CD4-positive, alpha-beta T cell treated with Interleukin-10 for 1 hour (primary cell): ENCODE data around the gene SSTR4.

Experiments
- DNase-seq: peaks from one replicate; pipeline ENCODE4 v3.0.0-alpha.2; 2020

The SSTR4 gene

GRCh38 chr20:23046431-23046830 lies 11.3 kb downstream of the SSTR4 start:
- no peak for DNase-seq

DNA sequence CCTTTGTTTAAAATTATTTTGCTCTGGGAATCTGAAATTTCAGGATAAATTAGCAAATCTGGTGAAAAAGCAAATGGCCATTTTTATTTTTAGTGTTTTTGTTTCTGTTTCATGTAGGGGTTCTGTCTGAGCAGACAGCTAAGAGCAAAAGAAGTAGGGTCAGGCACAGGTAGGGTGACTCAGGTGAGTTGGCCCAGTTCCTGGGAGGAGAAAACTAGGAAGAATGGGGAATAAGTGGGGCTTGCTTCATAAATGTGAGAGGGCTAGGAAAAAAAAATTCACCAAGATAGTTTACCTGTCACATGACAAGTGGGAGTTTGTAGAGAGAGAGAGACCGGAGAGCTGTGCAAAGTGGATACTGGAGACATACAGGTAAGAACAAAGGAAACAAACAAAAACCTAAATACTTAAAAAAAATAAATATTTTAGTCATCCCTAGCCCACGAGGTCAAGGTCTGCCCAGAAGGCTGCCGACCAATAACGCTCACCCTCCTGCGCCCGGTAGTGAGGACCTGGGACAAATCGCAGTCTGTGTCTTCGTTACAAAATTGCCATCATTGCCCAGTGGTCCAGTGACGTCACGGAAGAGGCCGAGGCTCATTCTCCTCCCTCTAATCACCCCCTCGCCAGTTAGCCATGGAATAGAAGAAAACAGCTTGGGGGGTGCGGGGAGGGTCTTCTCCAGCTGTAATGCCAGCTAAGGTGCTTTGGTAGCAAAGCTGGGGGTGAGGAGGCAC lies 12.1 kb downstream of the SSTR4 start:
- DNase-seq, result no peak

GRCh38 chr20:23047738-23048214 lies 12.7 kb downstream of the SSTR4 start:
- no peak for DNase-seq

DNA sequence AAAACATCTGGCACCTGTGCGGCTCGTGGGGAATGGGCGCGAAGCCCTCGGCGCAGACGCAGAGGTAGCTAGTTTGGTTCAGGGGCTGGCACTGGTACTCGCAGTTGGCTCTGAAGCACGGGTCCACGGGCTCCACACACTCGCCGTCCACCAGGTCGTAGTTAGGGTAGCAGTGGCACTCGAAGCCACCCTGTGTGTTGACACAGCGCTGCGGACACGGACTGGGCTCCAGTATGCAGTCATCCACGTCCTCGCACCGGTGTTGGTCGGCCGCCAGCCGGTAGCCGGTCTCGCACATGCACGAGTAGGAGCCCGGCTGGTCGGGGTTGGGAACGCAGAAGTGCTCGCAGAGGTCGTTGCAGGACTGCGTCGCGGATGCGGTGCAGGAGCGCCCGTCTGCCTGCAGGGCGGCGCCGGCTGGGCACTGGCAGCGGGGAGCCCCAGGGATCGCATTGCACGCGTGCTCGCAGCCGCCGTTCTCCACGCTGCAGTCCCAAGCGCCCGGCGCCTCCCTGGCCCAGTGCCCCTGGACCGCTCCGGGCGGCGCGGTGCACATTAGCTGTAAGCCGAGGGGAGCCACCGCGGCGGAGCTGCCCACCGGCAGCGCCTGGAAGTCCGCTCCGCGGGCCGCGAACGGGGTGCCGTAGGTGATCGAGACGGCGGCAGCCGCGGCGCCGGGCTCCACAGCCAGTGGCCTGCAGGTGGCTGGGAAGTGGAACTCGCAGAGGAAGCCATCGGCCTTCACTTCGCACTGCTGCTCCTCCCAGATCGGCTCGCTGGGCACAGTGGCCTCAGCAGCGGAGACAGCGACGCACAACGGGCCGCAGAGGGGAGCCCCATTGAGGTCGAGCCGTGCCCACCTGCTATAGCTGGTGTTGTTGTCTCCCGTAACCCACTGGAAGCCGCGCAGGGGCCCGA lies 13.4 kb downstream of the SSTR4 start:
- DNase-seq, result peak; percentile 12

GRCh38 chr20:23049201-23050075 lies 14.3 kb downstream of the SSTR4 start, which contains the start of gene THBD:
TSS of gene THBD (minus strand) at chr20:23049672. CDS start at chr20:23049504, 168 bp downstream.
- no peak for DNase-seq

- DNase-seq, result no peak
Observed at GRCh38 chr20:23050076-23050838, 15.1 kb downstream of the SSTR4 start.

- DNase-seq, result peak; percentile 27
Observed at GRCh38 chr20:23050847-23051627, 15.9 kb downstream of the SSTR4 start.

GRCh38 chr20:23052904-23053303 lies 17.8 kb downstream of the SSTR4 start:
- DNase-seq, result no peak

DNA sequence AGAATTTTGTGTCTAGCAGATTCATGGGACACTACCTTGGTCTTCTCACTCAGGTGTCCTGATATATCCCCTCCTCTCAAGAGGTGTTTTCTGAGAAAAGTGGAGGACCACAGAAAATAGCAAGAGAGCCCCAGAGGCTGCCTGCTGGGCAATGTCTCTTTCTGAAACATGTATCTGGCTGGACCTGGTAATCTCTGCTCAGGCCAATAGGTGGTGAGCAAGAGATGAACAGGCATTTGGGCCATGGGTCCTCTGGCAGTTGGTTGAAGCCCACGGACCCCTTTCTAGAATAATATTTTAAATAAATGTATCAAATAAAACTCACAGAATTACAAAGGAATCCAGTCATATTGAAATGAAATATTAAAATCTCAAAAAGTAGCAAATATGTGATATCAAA lies 23.1 kb downstream of the SSTR4 start:
- DNase-seq, result no peak

- DNase-seq, result no peak
Observed at GRCh38 chr20:23059001-23059400, 23.9 kb downstream of the SSTR4 start.

DNA sequence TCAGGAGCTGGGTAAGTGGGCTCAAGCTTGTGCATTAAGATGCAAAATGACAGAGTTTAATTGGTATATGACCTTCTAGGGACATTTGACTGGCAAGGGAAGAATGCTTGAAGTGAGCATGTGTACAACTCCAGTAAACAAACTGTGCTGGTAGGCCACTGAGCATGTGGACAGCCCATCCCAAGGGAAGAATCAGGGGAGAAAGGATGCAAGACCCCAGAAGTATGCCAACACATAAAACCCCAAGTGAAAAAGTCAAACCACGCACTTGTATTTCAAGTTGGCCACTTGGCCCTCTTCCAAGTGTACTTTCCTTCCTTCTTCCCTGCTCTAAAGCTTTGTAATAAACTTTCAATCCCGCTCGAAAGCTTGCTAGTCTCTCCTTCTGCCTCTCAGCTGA lies 24.7 kb downstream of the SSTR4 start:
- no peak for DNase-seq

- no peak for DNase-seq
Observed at GRCh38 chr20:23060629-23061028, 25.5 kb downstream of the SSTR4 start.

GRCh38 chr20:23061262-23061661 lies 26.1 kb downstream of the SSTR4 start:
- DNase-seq, result no peak

DNA sequence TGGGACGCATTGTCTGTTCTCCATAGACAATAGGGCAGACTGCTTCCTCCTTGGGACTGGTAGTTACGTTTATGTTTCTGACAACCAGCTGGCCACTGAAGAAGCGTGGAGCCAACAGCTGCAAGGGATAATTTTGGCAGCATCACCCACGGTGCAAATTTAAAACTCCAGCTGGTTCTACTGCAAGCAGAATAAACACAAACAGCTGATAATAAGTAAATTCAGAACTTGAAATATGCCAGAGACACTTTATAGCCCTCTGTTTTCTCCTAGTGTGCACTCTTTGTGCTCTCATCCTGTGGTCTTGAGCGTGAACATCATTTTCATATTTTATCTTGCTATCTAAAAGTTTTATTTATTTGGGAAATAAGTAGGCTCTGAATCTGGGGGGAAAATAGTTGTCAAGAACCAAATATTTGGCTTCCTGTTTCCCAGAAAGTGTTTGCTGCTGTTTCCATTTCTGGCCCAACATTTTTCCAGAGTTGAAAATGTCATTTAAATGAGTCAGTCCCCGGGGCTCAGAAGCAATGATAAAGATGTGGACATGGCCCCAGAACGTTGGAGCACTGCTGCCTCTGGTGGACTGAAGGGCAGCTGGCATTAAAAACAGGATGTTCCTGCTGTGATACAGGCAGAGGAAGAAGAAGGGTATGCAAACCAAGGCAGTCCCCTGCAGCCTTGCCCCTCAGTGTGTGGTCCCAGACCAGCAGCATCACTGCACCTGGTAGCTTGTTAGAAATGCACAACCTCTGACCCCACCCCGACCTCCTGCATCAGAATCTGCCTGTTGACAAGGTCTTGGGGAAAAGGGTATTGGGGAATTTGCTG lies 26.8 kb downstream of the SSTR4 start:
- no peak for DNase-seq

DNA sequence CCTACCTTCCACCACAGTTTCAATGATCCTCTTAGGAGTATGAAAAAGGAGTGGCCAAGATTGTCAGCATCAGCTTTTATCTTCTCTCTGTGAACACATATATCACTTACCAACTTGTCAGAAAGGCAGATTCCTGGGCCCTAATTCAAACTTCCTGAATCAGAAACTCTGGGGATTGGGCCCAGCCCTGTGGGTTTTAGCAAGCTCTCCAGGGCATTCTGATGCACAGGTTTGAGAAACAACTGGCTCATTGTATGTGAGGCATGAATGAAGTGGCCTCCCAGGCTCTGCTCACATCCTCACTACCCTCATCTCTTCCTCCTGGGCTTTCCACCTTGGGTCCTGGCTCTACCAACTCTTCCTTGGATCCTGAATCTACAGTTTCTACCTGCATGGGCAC lies 27.5 kb downstream of the SSTR4 start:
- DNase-seq, result no peak

- DNase-seq, result no peak
Observed at GRCh38 chr20:23063168-23063567, 28.1 kb downstream of the SSTR4 start.

GRCh38 chr20:23063581-23063980 lies 28.5 kb downstream of the SSTR4 start:
- no peak for DNase-seq

DNA sequence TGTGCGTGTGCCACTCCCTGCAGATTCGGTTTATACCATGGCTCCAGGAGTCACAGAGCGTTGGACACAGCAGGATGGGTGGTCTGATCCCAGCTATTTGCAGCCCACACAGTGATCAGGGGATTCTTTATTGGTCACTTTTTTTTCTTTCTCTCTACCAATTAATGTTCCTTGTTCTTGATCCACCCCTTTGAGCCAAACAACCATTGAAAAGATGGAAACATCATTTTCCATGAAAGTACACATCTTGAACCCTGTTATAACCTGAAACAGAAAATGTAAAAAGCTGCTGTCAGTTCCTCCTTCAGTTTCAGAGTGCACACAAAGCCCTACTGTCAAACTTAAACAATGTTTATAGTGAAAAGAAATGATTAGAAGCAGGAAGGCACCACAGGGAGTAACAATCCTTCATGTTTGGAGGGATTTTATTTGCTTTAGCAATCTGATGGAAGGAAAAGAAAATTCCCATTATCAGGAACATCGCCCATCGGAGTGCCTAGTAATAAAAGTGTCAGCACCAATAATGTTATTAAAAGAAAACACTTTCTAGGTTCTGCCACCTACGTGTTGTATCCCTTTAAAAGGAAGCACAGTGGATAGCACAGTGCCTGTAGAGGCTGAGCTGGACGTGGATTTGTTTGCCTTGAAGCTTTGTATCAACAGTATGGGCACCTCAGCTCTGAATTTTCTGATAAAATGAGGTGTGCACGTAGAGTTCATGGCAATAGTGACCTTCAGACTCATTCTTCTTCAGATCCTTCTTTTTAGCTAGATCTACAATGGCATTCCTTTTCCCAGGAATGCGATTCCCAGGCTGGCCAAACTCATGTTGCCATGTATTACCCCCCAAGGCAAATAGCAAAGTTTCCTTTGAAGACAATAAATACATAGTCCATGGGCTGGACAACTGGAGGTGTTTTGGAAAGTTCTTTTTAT lies 30.4 kb downstream of the SSTR4 start:
- no peak for DNase-seq

DNA sequence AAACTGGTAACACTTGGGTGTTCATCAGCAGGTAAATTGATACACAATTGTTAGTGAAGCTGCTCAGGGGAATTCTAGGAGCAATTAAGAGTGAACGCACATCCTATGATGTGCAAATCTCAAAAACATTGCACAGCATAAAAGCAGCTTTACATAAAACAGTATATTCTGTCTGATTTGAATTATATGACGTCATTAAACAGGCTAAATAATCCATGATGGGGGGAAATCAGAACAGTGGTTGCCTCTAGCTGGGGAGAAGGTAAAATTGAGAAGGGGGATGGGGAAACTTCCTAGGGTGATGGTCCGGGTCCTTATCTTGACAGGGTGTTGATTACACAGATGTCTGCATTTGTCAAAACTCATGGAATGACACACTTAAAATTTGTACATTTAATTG lies 31.7 kb downstream of the SSTR4 start:
- no peak for DNase-seq
